ENCODE measurements around the gene ELMOD1.

GRCh38 chr11:107619926-107620325 is 29.0 kb downstream of the ELMOD1 start:
- TF ChIP-seq REST (IDR thresholded peaks at IDR 0.05; ENCODE audit: low read depth): no peak
- no peak for TF ChIP-seq CREB1 (IDR thresholded peaks at IDR 0.05; ENCODE audit: low read depth)
- no peak for TF ChIP-seq NFIC (IDR thresholded peaks at IDR 0.05)
- TF ChIP-seq TAF1 (IDR thresholded peaks at IDR 0.05; ENCODE audit: low read depth): no peak
- no peak for TF ChIP-seq FOXM1 (IDR thresholded peaks at IDR 0.05; ENCODE audit: borderline replicate concordance, low read depth)
- TF ChIP-seq EP300 (IDR thresholded peaks at IDR 0.05; ENCODE audit: borderline replicate concordance): no peak
- no peak for TF ChIP-seq YY1 (IDR thresholded peaks at IDR 0.05; ENCODE audit: low read depth)
- TF ChIP-seq RAD21 (IDR thresholded peaks at IDR 0.05; ENCODE audit: low read depth): no peak
- no peak for TF ChIP-seq MAX (IDR thresholded peaks at IDR 0.05)
